H9 (cell line): Measurements from ENCODE around the gene HMX1. TPM values are rescaled to one million over a fixed set of nuclear protein-coding genes. Genes with fewer than 3 reads are reported as not detected.

Experiments
- DNase-seq: peaks from one replicate; pipeline ENCODE4 v3.0.0-alpha.2; 2017
- H2AFZ ChIP-seq: one replicate; pipeline ENCODE4 v1.6.1; 2013; ENCODE audit warnings: mild to moderate bottlenecking, low read length, control low read depth, moderate library complexity
- H2AK5ac ChIP-seq: 2 replicates; pipeline ENCODE4 v1.6.1; 2013; ENCODE audit warnings: low read length, control low read depth, mixed read lengths; ENCODE audit not compliant: insufficient read length
- H2BK120ac ChIP-seq: one replicate; pipeline ENCODE4 v1.6.1; 2013; ENCODE audit warnings: low read depth, mild to moderate bottlenecking, low read length, control low read depth, inconsistent platforms; ENCODE audit not compliant: poor library complexity, severe bottlenecking
- H2BK12ac ChIP-seq: 2 replicates; pipeline ENCODE4 v1.6.1; 2013; ENCODE audit warnings: low read length, control low read depth, mixed read lengths, low read depth; ENCODE audit not compliant: insufficient read length
- H2BK15ac ChIP-seq: 2 replicates; pipeline ENCODE4 v1.6.1; 2013; ENCODE audit warnings: low read depth, low read length, control low read depth
- H2BK20ac ChIP-seq: one replicate; pipeline ENCODE4 v1.6.1; 2013; ENCODE audit warnings: low read depth, mild to moderate bottlenecking, low read length, control low read depth, inconsistent platforms; ENCODE audit not compliant: poor library complexity, severe bottlenecking
- H2BK5ac ChIP-seq: 2 replicates; pipeline ENCODE4 v1.6.1; 2013; ENCODE audit warnings: low read length, control low read depth, mixed read lengths; ENCODE audit not compliant: insufficient read length
- H3K14ac ChIP-seq: 2 replicates; pipeline ENCODE4 v1.6.1; 2013; ENCODE audit warnings: low read length, control low read depth; ENCODE audit not compliant: insufficient read depth
- H3K18ac ChIP-seq: 2 replicates; pipeline ENCODE4 v1.6.1; 2013; ENCODE audit warnings: low read depth, mild to moderate bottlenecking, mixed read lengths, low read length, control low read depth; ENCODE audit not compliant: insufficient read length
- H3K23ac ChIP-seq: 2 replicates; pipeline ENCODE4 v1.6.1; 2013; ENCODE audit warnings: low read length, control low read depth, mixed read lengths, low read depth; ENCODE audit not compliant: insufficient read length
- H3K23me2 ChIP-seq: 2 replicates; pipeline ENCODE4 v1.6.1; 2013; ENCODE audit warnings: low read depth, mild to moderate bottlenecking, mixed read lengths, low read length, control low read depth; ENCODE audit not compliant: insufficient read length, poor library complexity, severe bottlenecking
- H3K27ac ChIP-seq: 2 replicates; pipeline ENCODE4 v1.5.1; 2013; ENCODE audit warnings: low read length, control low read depth, mixed read lengths, low read depth; ENCODE audit not compliant: insufficient read length
- H3K27me3 ChIP-seq: 2 replicates; pipeline ENCODE4 v1.6.1; 2013; ENCODE audit warnings: low read length, control low read depth, inconsistent platforms; ENCODE audit not compliant: insufficient read depth
- H3K4ac ChIP-seq: 2 replicates; pipeline ENCODE4 v1.6.1; 2013; ENCODE audit warnings: low read depth, mild to moderate bottlenecking, control low read depth, inconsistent platforms, low read length, moderate library complexity
- H3K4me1 ChIP-seq: 2 replicates; pipeline ENCODE4 v1.6.1; 2013; ENCODE audit warnings: low read length, control low read depth, inconsistent platforms; ENCODE audit not compliant: insufficient read depth
- H3K4me2 ChIP-seq: 2 replicates; pipeline ENCODE4 v1.6.1; 2013; ENCODE audit warnings: low read length, control low read depth, mixed read lengths; ENCODE audit not compliant: insufficient read length, insufficient read depth
- H3K56ac ChIP-seq: 2 replicates; pipeline ENCODE4 v1.6.1; 2013; ENCODE audit warnings: low read depth, mild to moderate bottlenecking, mixed read lengths, low read length, control low read depth; ENCODE audit not compliant: insufficient read length
- H3K79me1 ChIP-seq: 2 replicates; pipeline ENCODE4 v1.6.1; 2013; ENCODE audit warnings: low read depth, mild to moderate bottlenecking, moderate library complexity, low read length, control low read depth, inconsistent platforms; ENCODE audit not compliant: insufficient read depth, poor library complexity, severe bottlenecking
- H3K79me2 ChIP-seq: 2 replicates; pipeline ENCODE4 v1.6.1; 2013; ENCODE audit warnings: low read length, control low read depth, inconsistent platforms; ENCODE audit not compliant: insufficient read depth
- H3K9ac ChIP-seq: 2 replicates; pipeline ENCODE4 v1.6.1; 2013; ENCODE audit warnings: low read length, control low read depth, mixed read lengths; ENCODE audit not compliant: insufficient read length; ENCODE audit errors: extremely low read depth
- H3K9me3 ChIP-seq: one replicate; pipeline ENCODE4 v1.6.1; 2013; ENCODE audit warnings: low read depth, low read length, inconsistent platforms; ENCODE audit not compliant: control insufficient read depth
- H3T11ph ChIP-seq: one replicate; pipeline ENCODE4 v1.6.1; 2013; ENCODE audit warnings: mild to moderate bottlenecking, low read length, control low read depth, inconsistent platforms
- H4K20me1 ChIP-seq: one replicate; pipeline ENCODE4 v1.6.1; 2013; ENCODE audit not compliant: control insufficient read depth, insufficient read length, insufficient read depth
- H4K5ac ChIP-seq: 2 replicates; pipeline ENCODE4 v1.6.1; 2013; ENCODE audit warnings: low read depth, mild to moderate bottlenecking, mixed read lengths, low read length, control low read depth; ENCODE audit not compliant: insufficient read length
- H4K8ac ChIP-seq: replicated peaks from 2 replicates; pipeline ENCODE4 v1.6.1; 2013; ENCODE audit warnings: low read length, control low read depth, mixed read lengths, low read depth; ENCODE audit not compliant: insufficient read length
- H4K91ac ChIP-seq: 2 replicates; pipeline ENCODE4 v1.6.1; 2013; ENCODE audit warnings: low read depth, mild to moderate bottlenecking, moderate library complexity, mixed read lengths, low read length, control low read depth; ENCODE audit not compliant: insufficient read length
- H3K27ac Mint-ChIP-seq, 3 experiments: 2 replicates in 2 of 3; 3 replicates in 1 of 3; pipeline ENCODE4 v1.8.0; 2020 to 2021; ENCODE audit warnings: mixed read lengths in 3 of 3, mild to moderate bottlenecking in 1 of 3, moderate library complexity in 1 of 3
- H3K27me3 Mint-ChIP-seq: 2 replicates; pipeline ENCODE4 v1.8.0; 2021; ENCODE audit warnings: low read depth, mild to moderate bottlenecking, moderate library complexity, mixed read lengths
- H3K36me3 Mint-ChIP-seq, 3 experiments: 2 replicates in 2 of 3; 3 replicates in 1 of 3; pipeline ENCODE4 v1.8.0; 2020 to 2021; ENCODE audit warnings: low read depth in 3 of 3, mixed read lengths in 3 of 3; ENCODE audit not compliant: insufficient read depth in 1 of 3
- H3K4me1 Mint-ChIP-seq, 2 experiments: 2 replicates each; pipeline ENCODE4 v1.8.0; 2020; ENCODE audit warnings: mixed read lengths in 2 of 2
- H3K4me3 Mint-ChIP-seq, 2 experiments: 2 replicates in 1 of 2; 3 replicates in 1 of 2; pipeline ENCODE4 v1.8.0; 2020 to 2021; ENCODE audit warnings: mild to moderate bottlenecking in 2 of 2, mixed read lengths in 2 of 2, moderate library complexity in 1 of 2
- H3K9me3 Mint-ChIP-seq, 2 experiments: 2 replicates in 1 of 2; 3 replicates in 1 of 2; pipeline ENCODE4 v1.8.0; 2020; ENCODE audit warnings: mild to moderate bottlenecking in 2 of 2, mixed read lengths in 2 of 2, moderate library complexity in 1 of 2
- CTCF ChIP-seq: fragments of 200-600 bp; sonication (generic); conservative IDR thresholded peaks from 3 replicates; pipeline ENCODE4 v1.8.0; 2021; ENCODE audit warnings: antibody characterized with exemption, mild to moderate bottlenecking
- WGBS: extraction: QIAGEN DNeasy Blood & Tissue Kit; methylation state at CpG from one replicate; pipeline ENCODE4 v1.1.7; 2013; ENCODE audit warnings: missing lambda C conversion rate, low lambda C conversion rate, mixed read lengths; ENCODE audit not compliant: insufficient read length; ENCODE audit errors: extremely low coverage; 5-methylcytosine and 5-hydroxymethylcytosine counted together
- long read RNA-seq: library from polyadenylated mRNA; unstranded; transcript quantifications from one replicate; pipeline ENCODE4 v2.0.0, GENCODE V29; 2020
- total RNA-seq: library from RNA; stranded (reverse); gene quantifications from 2 replicates; pipeline ENCODE4 v1.2.1, GENCODE V29; 2021

Gene HMX1
- total RNA-seq: 0.26 and 0.31 TPM in 2 replicates
- long read RNA-seq: 0 reads

- H2BK15ac ChIP-seq: 0 out of 2 replicates have a peak within 1 kb of the TSS, but pooled peaks have one; percentile 6
- H3K4me2 ChIP-seq: peak within 1 kb of the TSS; percentile 48
- DNase-seq: peak; percentile 80
- H3K79me1 ChIP-seq: no peaks in the 10 kb centered on the region
- Mint-ChIP-seq H3K4me3 (peak within 1 kb of the TSS; percentile 55 to 75), H3K27ac (no peak within 1 kb of the TSS), H3K36me3 (peaks cover 0 to 2% (median 0%) of the 10 kb centered on the region in 3 experiments; a peak in 1 of 7 replicates), H3K9me3 (peaks cover 12 to 14% of the 10 kb centered on the region in 2 experiments; a peak in 3 of 5 replicates), H3K27me3 (peaks cover 91% of the 10 kb centered on the region), H3K4me1 (peaks cover 7 to 38% of the 10 kb centered on the region in 2 experiments)
- WGBS: no CpG with 5 or more reads among the region's 134 CpGs
- H4K91ac ChIP-seq: no peak within 1 kb of the TSS
- H4K20me1 ChIP-seq: no peaks in the 10 kb centered on the region
- no peak for TF ChIP-seq CTCF
- H3T11ph ChIP-seq: no peak within 1 kb of the TSS
- H2BK5ac ChIP-seq: no peak within 1 kb of the TSS
- no peak within 1 kb of the TSS for H4K8ac ChIP-seq
- no peak within 1 kb of the TSS for H3K14ac ChIP-seq
- no peak within 1 kb of the TSS for H3K23ac ChIP-seq
- peaks cover 92% of the 10 kb centered on the region for H3K27me3 ChIP-seq
- no peak within 1 kb of the TSS for H3K9ac ChIP-seq
- H3K9me3 ChIP-seq: no peaks in the 10 kb centered on the region
- no peak within 1 kb of the TSS for H3K18ac ChIP-seq
- no peak within 1 kb of the TSS for H2BK120ac ChIP-seq
- H3K56ac ChIP-seq: no peak within 1 kb of the TSS
- H2BK20ac ChIP-seq: no peak within 1 kb of the TSS
- no peaks in the 10 kb centered on the region for H3K23me2 ChIP-seq
- no peaks in the 10 kb centered on the region for H3K79me2 ChIP-seq
- H2AK5ac ChIP-seq: no peak within 1 kb of the TSS
- no peak within 1 kb of the TSS for H3K27ac ChIP-seq
- H2AFZ ChIP-seq: no peak within 1 kb of the TSS
- H3K4me1 ChIP-seq: no peaks in the 10 kb centered on the region
- H4K5ac ChIP-seq: no peak within 1 kb of the TSS
- H2BK12ac ChIP-seq: no peak within 1 kb of the TSS
- no peak within 1 kb of the TSS for H3K4ac ChIP-seq
Measured at GRCh38 chr4:8871417-8872401, at the start of gene HMX1. HMX1 (minus strand) TSS chr4:8871839; CDS start chr4:8871614, 225 bp downstream.
